Bronchial epithelial cell (primary cell): ENCODE results near the gene MSH2. TPM values are rescaled to one million over a fixed set of nuclear protein-coding genes. Genes with fewer than 3 reads are reported as not detected.

ENCODE experiments used
- DNase-seq: peaks from one replicate; pipeline ENCODE4 v3.0.0-alpha.2; 2010; ENCODE audit warnings: low read depth
- FAIRE-seq: peaks from 2 replicates; lab custom pipeline; 2011; peaks lifted over from hg19 to GRCh38; lab: Jason Lieb, UNC
- H3K27me3 ChIP-seq: 2 replicates; pipeline ENCODE4 v1.5.1; 2011; ENCODE audit warnings: low read length; ENCODE audit not compliant: control insufficient read depth, insufficient read depth
- H3K36me3 ChIP-seq: 2 replicates; pipeline ENCODE4 v1.5.1; 2011; ENCODE audit warnings: low read length; ENCODE audit not compliant: control insufficient read depth, insufficient read depth
- H3K4me3 ChIP-seq: 2 replicates; pipeline ENCODE4 v1.5.1; 2011; ENCODE audit warnings: mild to moderate bottlenecking, low read depth, low read length, control low read depth
- total RNA-seq: library from RNA; depleted of rRNA; stranded (reverse); fragments of >200 nt; gene quantifications from 2 replicates; pipeline ENCODE4 v1.2.1, GENCODE V29; 2014
- TF ChIP-seq, protein P1 (sequence below): IDR thresholded peaks from 2 replicates; pipeline ENCODE4 v1.5.1; 2011; ENCODE audit warnings: mild to moderate bottlenecking, moderate library complexity, low read length, control low read depth, inconsistent platforms; ENCODE audit not compliant: insufficient read depth, severe bottlenecking

The MSH2 gene
- total RNA-seq, 1 donor from 2014 or later = 10.0 TPM

DNA sequence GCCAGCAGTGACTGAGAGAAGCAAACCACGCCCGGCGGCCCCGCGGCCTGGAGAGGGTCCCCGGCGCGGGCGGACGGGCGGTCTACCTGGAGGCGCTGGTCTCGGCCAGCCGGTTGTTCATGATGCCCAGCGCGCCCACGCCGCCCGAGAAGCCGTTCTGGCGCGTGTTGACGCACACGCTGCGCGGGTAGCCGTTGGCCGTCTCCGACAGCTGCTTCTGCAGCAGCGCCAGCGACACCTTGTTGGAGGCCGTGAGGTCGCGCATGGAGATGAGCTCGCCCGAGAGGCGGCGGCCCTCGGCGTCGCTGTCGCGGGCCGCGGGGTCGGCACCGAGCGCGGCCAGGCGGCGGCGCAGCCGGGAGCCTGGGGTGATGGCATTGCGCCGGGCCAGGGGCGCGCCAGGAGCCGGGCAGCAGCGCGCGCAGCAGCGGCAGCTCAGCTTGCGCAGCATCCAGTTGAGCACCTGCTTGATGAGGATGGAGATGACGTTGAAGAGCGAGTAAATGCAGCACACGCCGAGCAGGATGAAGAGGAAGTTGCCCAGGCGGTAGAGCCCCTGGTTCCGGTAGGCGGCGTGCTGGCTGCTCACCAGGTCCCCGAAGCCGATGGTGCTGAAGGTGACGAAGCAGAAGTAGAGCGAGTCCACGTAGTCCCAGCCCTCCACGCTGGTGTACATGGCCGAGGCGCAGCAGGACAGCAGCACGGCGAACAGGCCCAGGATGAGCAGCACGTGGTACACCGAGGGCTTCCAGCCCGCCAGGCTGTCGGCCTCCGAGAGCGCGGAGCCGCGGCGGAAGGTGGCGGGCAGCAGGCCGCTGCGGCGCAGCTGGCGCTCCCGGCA is 118.1 kb downstream of the MSH2 start:
- TF ChIP-seq, protein P1, sequence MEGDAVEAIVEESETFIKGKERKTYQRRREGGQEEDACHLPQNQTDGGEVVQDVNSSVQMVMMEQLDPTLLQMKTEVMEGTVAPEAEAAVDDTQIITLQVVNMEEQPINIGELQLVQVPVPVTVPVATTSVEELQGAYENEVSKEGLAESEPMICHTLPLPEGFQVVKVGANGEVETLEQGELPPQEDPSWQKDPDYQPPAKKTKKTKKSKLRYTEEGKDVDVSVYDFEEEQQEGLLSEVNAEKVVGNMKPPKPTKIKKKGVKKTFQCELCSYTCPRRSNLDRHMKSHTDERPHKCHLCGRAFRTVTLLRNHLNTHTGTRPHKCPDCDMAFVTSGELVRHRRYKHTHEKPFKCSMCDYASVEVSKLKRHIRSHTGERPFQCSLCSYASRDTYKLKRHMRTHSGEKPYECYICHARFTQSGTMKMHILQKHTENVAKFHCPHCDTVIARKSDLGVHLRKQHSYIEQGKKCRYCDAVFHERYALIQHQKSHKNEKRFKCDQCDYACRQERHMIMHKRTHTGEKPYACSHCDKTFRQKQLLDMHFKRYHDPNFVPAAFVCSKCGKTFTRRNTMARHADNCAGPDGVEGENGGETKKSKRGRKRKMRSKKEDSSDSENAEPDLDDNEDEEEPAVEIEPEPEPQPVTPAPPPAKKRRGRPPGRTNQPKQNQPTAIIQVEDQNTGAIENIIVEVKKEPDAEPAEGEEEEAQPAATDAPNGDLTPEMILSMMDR = peak; percentile 45
- no peaks in the 10 kb centered on the region for H3K36me3 ChIP-seq
- no peak for FAIRE-seq
- peak overlapping the region; percentile 20 for H3K4me3 ChIP-seq
- peak; percentile 49 for DNase-seq
- H3K27me3 ChIP-seq = peaks cover 4% of the 10 kb centered on the region

DNA sequence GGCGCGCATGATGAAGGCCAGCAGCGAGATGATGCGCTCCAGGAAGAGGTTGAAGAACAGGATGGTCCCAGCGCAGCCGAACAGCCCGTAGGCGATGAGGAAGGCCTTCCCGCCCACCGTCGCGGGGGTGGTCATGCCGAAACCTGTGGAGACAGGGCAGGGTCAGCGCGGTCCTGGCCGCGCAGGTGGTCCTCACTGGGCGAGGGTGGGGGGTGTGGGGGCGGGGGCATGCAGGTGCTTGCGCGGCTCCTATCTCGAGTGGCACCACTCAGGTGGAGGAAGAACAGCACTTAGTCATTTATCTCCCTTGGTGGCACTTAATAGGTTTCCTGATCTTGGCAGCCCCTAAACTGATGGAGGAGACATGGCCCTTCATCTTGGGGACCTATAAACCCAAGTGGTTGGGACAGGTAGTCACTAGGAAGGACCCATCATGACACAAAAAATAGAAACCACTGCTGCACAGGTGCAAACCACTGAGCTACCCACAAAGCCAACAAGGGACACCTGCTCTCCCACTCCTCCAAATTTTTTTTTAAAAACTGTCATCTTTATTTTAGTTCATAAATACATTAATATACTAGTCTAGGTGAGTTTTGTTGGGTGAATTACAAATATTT is 118.8 kb downstream of the MSH2 start:
- TF ChIP-seq, protein P1 = no peak
- H3K4me3 ChIP-seq = peak overlapping the region; percentile 14
- FAIRE-seq (no peak), DNase-seq (no peak)
- H3K36me3 ChIP-seq = no peaks in the 10 kb centered on the region
- peaks cover 4% of the 10 kb centered on the region for H3K27me3 ChIP-seq

DNA sequence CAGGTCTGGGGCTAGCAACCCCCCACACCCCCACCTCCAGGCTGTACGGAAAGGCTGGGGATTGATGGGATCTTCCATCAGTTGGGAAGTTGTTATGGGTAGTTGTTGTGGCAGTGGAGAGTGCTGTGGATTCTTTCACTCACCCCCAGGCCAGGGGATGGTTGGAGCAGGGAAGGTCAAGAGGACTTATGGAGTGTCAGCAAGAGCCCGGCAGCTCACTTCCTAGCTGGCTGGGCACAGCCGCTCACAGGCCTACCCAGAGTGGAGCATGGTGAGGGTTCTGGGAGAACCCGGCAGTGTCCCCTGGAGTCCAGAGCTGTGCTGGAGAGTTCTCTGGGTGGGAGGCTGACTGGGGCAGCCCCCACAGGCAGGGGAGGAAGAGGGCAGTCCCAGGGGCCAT is 122.2 kb downstream of the MSH2 start:
- TF ChIP-seq, protein P1 = no peak
- Histone ChIP-seq H3K4me3 (no peak overlapping the region), H3K36me3 (no peaks in the 10 kb centered on the region), H3K27me3 (peaks cover 4% of the 10 kb centered on the region)
- DNase-seq (no peak), FAIRE-seq (no peak)

DNA sequence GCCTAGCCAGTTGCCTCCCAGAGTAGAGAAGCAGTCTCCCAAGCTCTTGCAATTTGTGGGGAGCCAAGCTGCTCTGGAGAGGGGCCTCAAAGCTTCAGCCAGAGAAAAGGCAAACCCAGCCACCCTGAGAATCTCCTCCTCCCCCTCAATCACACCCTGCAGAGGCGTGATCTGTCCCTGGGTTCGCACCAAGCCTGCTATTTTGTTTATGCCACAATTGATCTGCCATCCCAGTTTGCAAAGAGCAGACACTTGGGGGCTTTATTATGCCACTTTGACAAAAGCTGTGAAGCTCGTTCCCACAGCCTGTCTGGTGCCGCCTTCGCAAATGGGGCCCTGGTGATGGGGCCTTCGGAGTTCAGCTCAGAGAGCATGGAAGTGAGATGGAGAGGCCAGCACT is 125.5 kb downstream of the MSH2 start:
- TF ChIP-seq, protein P1 = no peak
- FAIRE-seq (no peak), DNase-seq (no peak)

DNA sequence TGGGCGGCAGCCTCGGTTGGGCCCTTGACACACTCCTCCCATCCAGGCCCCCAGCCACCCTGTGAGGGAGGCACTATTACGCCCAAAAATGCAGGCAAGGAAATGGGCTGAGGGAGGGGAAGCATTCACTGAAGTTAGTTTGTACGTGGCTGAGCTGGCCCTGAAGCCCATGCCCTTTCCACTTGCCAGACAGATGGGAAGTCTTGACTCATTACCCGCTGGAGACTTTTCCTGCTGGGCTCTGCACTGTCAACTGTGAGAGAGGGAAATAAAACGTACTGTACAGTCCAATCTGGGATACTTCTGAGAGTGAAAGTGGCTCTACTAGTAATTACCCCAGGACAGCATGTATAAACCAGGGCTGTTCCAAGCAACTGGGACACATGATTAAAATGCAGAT is 125.9 kb downstream of the MSH2 start:
- H3K36me3 ChIP-seq = no peaks in the 10 kb centered on the region
- H3K4me3 ChIP-seq = no peak overlapping the region
- FAIRE-seq (no peak), DNase-seq (no peak)
- TF ChIP-seq, protein P1 = no peak
- no peaks in the 10 kb centered on the region for H3K27me3 ChIP-seq

More for the DNA sequence above, 125.5 kb downstream of the MSH2 start:
- H3K36me3 ChIP-seq = no peaks in the 10 kb centered on the region
- H3K27me3 ChIP-seq = no peaks in the 10 kb centered on the region
- H3K4me3 ChIP-seq = no peak overlapping the region
